Psoas muscle (tissue), 8 donors: Measurements from ENCODE around the gene LCTL. TPM values are rescaled to one million over a fixed set of nuclear protein-coding genes. Genes with fewer than 3 reads are reported as not detected.

Source experiments
- ATAC-seq, 4 donors: fragments of 200-7000 bp; cut with Tn5 transposase; one replicate each; pipeline ENCODE4 v1.9.1; 2020; ENCODE audit warnings: moderate library complexity in 3 of 4, mild to moderate bottlenecking in 2 of 4
- DNase-seq, 2 donors: peaks; one replicate each; pipeline ENCODE4 v3.0.0-alpha.2; 2020
- H3K27ac ChIP-seq: fragments of 200-600 bp; one replicate; pipeline ENCODE4 v1.8.0; 2022
- H3K27me3 ChIP-seq, 3 donors: fragments of 200-600 bp in 1 of 3; one replicate each; pipeline versions ENCODE4 v1.6.1 to v1.8.0; 2013 to 2022; ENCODE audit warnings: low read length in 2 of 3, mild to moderate bottlenecking in 2 of 3, moderate library complexity in 1 of 3; ENCODE audit not compliant: insufficient read depth in 3 of 3
- H3K36me3 ChIP-seq, 2 donors: fragments of 200-600 bp in 1 of 2; one replicate each; pipeline versions ENCODE4 v1.6.1 to v1.8.0; 2013 to 2022; ENCODE audit warnings: low read depth in 1 of 2, mild to moderate bottlenecking in 1 of 2, moderate library complexity in 1 of 2; ENCODE audit not compliant: insufficient read depth in 1 of 2
- H3K4me1 ChIP-seq: fragments of 200-600 bp; one replicate; pipeline ENCODE4 v1.8.0; 2022
- H3K4me3 ChIP-seq: fragments of 200-600 bp; one replicate; pipeline ENCODE4 v1.8.0; 2022; ENCODE audit warnings: mild to moderate bottlenecking
- H3K9me3 ChIP-seq: fragments of 200-600 bp; one replicate; pipeline ENCODE4 v1.8.0; 2022
- WGBS, 3 donors: extraction: QIAGEN DNeasy Blood & Tissue Kit; methylation state at CpG; one replicate each; pipeline versions ENCODE4 v1.1.6 to v1.1.7; 2013; 5-methylcytosine and 5-hydroxymethylcytosine counted together
- intact Hi-C, 2 donors: fragments of 100-400 bp; cut with DNase I; formaldehyde crosslinking; loops; one replicate each; pipeline versions ENCODE4 v1.11.0 to v1.14.2; 2022
- polyA plus RNA-seq, 3 donors: library from polyadenylated mRNA; stranded (reverse); fragments of 200-250 nt; gene quantifications; one replicate each; pipeline ENCODE4 v1.2.3, GENCODE V29; 2013
- total RNA-seq, 4 donors: library from RNA; stranded (reverse); fragmentation: NEBNext Ultra II Directional in 2 of 4; extraction: Animal tissue kit (Norgen Biotek cat#: 25700) in 2 of 4; gene quantifications; one replicate each; pipeline versions ENCODE4 v1.2.1 to v1.2.4, GENCODE V29; 2021 to 2023
- TF ChIP-seq, protein P1 (sequence below): fragments of 200-600 bp; IDR thresholded peaks from one replicate; pipeline ENCODE4 v1.8.0; 2022; ENCODE audit warnings: antibody characterized with exemption
- donor health status: healthy with polysubstance abuse.
- donor health status: DM: no; HTN: no; CAD: no; lungs with moderate emphysema.
- donor health status: Bipolar disorder and iron deficiency.
- donor health status: healthy.
- donor health status: DM: yes; HTN: yes; CAD: no.
- donor health status: DM: no; HTN: no; CAD: no.
- donor health status: DM: no; HTN: no; CAD: no.
- donor health status: DM: yes; HTN: yes; CAD: no.

Gene LCTL
- total and polyA plus RNA-seq, 7 donors, result not detected

DNA sequence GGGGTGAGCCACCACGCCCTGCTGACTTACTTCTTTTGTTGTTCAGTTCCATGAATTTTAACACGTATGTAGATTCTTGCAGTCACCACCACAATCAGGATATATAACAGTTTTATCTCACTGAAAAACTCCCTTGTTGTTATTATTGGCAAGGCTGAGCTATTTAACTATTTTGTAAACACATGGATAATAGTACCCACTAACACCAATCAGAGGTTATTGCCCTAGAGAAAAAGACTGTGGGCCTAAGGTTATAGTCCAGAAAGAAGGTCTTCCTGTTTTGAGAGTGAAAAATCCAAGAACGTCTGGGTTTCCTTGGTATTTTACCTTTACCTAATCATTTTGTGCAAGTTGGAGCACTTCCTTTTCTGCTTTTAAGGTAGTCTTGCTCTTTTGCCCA, 51.2 kb downstream of the LCTL start:
- intact Hi-C loops, result no loop called here
- no peaks in the 10 kb centered on the region for H3K4me1 ChIP-seq
- 88 to 92% (median 91%) methylated on average over 3 of the region's 3 CpGs for WGBS, 3 donors
- no peak overlapping the region for H3K27ac ChIP-seq
- no peak for ATAC-seq
- no peaks in the 10 kb centered on the region for H3K9me3 ChIP-seq
- H3K27me3 ChIP-seq, result no peaks in the 10 kb centered on the region
- TF ChIP-seq, protein P1, sequence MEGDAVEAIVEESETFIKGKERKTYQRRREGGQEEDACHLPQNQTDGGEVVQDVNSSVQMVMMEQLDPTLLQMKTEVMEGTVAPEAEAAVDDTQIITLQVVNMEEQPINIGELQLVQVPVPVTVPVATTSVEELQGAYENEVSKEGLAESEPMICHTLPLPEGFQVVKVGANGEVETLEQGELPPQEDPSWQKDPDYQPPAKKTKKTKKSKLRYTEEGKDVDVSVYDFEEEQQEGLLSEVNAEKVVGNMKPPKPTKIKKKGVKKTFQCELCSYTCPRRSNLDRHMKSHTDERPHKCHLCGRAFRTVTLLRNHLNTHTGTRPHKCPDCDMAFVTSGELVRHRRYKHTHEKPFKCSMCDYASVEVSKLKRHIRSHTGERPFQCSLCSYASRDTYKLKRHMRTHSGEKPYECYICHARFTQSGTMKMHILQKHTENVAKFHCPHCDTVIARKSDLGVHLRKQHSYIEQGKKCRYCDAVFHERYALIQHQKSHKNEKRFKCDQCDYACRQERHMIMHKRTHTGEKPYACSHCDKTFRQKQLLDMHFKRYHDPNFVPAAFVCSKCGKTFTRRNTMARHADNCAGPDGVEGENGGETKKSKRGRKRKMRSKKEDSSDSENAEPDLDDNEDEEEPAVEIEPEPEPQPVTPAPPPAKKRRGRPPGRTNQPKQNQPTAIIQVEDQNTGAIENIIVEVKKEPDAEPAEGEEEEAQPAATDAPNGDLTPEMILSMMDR, result no peak
- peaks cover 0 to 11% of the 10 kb centered on the region in 2 donors for H3K36me3 ChIP-seq
- DNase-seq, result no peak
- H3K4me3 ChIP-seq, result no peak overlapping the region

DNA sequence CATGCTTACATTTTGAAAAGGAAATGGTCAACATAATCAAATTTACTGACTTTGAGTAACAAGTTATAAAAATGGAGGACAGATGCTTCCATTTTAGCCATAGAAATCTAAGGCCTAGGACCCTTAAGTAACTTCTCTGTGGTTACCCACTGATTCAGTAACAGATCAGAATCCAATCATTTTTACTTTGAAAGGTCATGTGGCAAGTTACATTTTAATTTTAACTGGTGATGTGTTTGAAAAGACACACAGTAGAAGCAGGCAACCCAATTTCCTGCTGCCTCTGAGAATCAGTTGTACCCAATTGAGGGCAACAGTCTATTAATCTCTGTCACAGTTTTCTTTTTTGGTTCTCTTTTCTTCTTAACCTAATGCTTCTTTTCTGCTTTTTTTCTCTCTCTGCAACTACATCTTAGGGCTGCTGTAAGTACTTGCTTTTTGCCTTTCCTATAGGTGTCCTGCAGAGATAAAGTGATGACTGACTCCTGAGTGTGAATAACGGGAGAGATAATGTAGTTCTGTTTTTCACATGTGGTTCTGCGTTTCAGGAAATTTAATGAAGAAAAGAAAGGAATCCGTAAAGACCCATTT, 57.4 kb downstream of the LCTL start:
- intact Hi-C loops, result no loop called here
- Histone ChIP-seq H3K9me3 (no peaks in the 10 kb centered on the region), H3K4me3 (no peak overlapping the region), H3K36me3 (peaks cover 0 to under 1% of the 10 kb centered on the region in 2 donors), H3K4me1 (peaks cover 7% of the 10 kb centered on the region), H3K27ac (no peak overlapping the region), H3K27me3 (no peaks in the 10 kb centered on the region)
- ATAC-seq (no peak), DNase-seq (no peak)
- WGBS, 3 donors, result 91 to 93% (median 93%) methylated on average over 3 of the region's 3 CpGs
- TF ChIP-seq, protein P1, result no peak

GRCh38 chr15:66505818-66506217, 60.0 kb downstream of the LCTL start:
- WGBS, 3 donors, result 36 to 45% (median 45%) methylated on average over 4 of the region's 4 CpGs
- H3K36me3 ChIP-seq, result peaks cover 8 to 27% of the 10 kb centered on the region in 2 donors
- H3K27ac ChIP-seq, result peak overlapping the region; percentile 96
- H3K4me3 ChIP-seq, result peak overlapping the region; percentile 85
- intact Hi-C loops, result loop anchor here in 1 of 2 donors (2.0 kb wide), 1 partner anchor 121 kb away; no protein-coding TSS in a partner anchor
- no peaks in the 10 kb centered on the region for H3K27me3 ChIP-seq
- DNase-seq, result no peak
- peaks cover 22% of the 10 kb centered on the region for H3K4me1 ChIP-seq
- H3K9me3 ChIP-seq, result no peaks in the 10 kb centered on the region
- no peak for ATAC-seq
- TF ChIP-seq, protein P1, result no peak

GRCh38 chr15:66505430-66505811, 60.4 kb downstream of the LCTL start:
- intact Hi-C loops, result loop anchor here in 1 of 2 donors (2.0 kb wide), 1 partner anchor 121 kb away; no protein-coding TSS in a partner anchor
- peak overlapping the region; percentile 96 for H3K27ac ChIP-seq
- no peaks in the 10 kb centered on the region for H3K27me3 ChIP-seq
- ATAC-seq (no peak), DNase-seq (no peak)
- WGBS, 3 donors, result 0 to 1% (median 1%) methylated on average over 13 of the region's 13 CpGs
- H3K4me1 ChIP-seq, result peaks cover 22% of the 10 kb centered on the region
- no peaks in the 10 kb centered on the region for H3K9me3 ChIP-seq
- TF ChIP-seq, protein P1, result no peak
- peak overlapping the region; percentile 85 for H3K4me3 ChIP-seq
- H3K36me3 ChIP-seq, result peaks cover 8 to 31% of the 10 kb centered on the region in 2 donors
